CD4-positive, alpha-beta T cell treated with Interleukin-4 for 4 hours (primary cell): ENCODE measurements around the gene EXT2.
A peak's percentile ranks its signal among the peaks of the same experiment; 100 is the strongest.

Experiments used
- DNase-seq: peaks from one replicate; pipeline ENCODE4 v3.0.0-alpha.2; 2020

Gene EXT2

DNA sequence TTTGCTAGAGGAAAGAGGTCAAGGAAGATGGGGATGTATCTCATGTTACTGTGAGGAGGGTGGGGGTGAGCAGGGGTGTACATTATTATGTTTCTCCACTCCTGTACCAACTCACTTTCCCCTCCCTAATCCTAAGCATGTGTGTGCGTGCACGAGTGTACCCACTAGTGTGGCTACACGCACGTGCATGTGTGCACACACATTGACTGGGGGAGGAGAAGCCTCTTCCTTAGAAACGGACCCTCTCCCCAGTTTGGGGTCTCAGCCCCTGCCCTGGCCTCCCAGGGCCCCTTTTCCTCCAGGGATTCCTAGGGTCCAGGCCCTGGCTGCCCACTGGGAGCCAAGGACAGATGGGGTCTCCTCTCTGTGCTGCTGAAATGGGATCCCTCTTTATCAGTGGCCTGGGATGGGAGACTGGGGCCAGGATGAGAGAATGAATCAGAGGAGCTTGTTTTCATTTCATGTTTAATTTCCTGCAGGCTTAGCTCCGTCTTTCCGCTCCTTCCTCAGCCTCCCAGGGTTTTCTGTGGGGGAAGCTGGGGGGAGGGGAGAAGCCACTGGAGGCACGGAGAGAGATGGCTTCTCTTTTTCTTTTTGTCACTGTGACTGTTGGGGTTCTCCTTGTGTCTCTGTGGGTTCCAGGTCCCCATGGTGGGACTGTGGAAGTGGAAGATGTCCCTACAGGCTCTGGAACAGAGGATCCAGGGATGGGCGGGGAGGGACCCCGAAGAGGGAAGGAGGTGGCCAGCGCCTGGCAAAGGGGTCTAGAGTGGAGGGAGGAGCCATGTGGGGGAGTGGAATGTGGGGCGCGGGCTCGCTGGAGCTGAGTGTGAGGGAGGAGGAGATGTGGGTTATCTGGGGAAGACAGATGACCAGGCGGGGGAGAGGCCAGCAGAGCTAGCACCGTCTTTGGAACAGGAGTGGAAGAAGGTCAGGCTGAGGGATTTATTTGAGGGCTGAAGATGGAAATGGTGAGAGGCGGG, 174.2 kb downstream of the EXT2 start:
- no peak for DNase-seq

DNA sequence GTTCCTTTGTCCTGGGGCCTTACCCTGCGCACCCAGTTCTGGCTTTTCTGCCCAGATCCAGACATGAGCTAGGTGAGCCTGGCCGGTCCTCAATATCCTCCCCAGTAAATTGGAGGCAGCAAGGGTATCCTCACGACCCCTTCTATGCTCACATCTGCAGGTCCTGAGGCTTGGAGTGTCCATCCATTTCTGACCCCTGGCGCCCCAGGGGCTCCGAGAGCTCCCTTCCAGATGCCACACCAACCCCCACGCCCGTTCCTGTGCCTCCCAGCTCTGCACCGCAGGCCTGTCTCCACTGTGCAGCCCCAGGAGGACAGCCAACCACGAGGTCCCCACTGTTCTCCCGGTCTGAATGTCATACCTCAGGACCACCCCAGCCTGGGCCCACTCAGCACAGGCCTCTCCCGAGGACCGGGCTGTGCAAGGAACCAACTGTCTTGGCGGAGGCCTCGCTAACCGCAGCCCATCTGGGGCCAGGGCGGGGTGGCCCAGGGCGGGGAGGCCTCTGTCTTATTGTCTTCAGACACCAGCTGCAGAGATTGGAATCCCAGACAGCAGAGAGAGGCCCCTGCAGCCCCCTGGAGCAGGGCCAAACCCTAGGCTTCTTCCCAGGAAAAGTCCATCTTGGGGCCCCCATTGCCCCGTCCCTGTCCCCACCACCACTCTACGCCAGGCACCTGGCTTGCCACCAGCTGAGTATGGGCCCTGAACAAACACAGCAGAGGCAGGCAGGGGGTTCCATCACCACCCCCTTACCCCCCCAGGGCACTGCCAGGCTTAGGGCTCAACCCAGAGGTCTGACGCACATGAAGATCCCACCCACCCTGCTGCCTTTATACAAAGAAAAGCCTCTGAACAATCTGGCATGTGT, 175.2 kb downstream of the EXT2 start:
- no peak for DNase-seq

DNA sequence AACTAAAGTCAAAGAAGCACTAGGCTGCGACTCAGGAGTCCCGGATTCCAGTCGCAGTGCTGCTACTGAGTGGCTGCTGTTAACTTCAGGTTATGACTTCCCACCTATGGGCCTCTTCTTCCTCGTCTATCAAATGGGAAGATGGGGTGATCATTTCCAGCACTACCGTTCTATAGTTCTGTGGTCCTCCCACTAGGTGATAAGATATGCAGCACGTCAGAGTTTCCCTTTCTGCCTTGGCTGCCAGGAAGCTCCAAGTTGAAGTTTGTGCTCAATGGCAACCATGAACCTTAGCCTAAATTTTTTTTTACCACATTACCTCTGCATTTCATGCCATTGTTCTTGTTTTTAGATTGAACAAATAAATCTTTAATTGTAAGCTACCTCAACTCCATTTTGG, 175.8 kb downstream of the EXT2 start:
- no peak for DNase-seq

DNA sequence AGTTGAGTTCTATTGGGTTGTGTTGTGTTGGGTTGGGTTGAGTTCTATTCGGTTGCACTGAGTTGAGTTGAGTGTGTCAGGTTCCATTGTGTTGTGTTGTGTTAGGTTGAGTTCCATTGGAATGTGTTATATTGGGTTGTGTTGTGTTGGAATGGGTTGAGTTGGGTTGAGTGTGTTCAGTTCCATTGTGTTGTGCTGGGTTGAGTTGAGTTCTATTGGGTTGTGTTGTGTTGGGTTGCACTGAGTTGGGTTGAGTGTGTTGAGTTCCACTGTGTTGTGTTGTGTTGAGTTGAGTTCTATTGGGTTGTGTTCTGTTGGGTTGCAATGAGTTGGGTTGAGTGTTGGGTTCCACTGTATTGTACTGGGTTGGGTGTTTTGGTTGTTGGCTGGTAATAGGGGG, 178.9 kb downstream of the EXT2 start:
- DNase-seq = no peak

DNA sequence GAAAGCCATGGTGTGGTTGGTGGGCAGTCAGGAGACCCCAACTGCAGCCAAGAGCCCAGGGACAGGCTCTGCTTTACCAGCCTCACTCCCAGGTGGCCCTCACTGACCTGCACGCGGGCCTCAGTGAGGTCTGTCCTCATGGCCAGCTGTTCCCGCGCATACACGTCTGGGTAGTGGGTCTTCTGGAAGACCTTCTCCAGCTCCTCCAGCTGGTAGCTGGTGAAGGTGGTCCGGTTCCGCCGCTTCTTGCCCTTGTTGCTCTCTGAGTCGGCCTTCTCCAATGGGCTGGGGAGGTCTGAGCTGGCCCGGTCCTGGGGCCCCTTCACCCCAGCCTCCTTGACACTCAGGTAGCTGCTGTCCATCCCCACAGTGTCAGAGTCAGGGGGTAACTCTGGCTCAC, 179.8 kb downstream of the EXT2 start:
- DNase-seq = no peak

DNA sequence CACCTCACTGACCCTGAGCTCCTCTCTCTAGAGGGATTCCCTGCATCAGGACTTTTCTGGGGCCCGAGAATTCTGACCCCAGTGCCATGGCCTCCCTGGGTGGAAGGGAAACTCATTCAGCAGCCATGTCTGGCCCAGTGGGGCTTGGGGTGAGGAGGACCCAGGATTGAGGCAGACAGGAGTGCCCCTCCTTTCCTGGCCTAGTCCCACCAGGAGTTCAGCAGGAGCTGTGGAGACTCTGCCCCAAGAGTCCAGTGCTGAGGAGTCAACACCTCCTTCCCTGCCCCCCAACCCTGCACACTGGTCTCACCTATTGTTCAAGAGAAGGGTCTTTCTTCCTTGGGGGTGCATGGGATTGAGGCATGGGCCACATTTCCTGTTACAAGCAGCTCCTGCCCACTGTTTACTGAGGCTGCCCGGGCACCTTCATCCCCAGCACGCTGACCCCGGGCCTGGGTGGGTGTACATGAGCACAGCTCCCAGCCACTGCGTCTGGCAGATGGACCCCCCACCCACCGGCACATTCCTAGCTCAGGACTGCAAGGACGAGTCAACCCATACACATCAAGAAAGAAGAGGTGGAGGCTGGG, 180.6 kb downstream of the EXT2 start:
- DNase-seq = no peak

DNA sequence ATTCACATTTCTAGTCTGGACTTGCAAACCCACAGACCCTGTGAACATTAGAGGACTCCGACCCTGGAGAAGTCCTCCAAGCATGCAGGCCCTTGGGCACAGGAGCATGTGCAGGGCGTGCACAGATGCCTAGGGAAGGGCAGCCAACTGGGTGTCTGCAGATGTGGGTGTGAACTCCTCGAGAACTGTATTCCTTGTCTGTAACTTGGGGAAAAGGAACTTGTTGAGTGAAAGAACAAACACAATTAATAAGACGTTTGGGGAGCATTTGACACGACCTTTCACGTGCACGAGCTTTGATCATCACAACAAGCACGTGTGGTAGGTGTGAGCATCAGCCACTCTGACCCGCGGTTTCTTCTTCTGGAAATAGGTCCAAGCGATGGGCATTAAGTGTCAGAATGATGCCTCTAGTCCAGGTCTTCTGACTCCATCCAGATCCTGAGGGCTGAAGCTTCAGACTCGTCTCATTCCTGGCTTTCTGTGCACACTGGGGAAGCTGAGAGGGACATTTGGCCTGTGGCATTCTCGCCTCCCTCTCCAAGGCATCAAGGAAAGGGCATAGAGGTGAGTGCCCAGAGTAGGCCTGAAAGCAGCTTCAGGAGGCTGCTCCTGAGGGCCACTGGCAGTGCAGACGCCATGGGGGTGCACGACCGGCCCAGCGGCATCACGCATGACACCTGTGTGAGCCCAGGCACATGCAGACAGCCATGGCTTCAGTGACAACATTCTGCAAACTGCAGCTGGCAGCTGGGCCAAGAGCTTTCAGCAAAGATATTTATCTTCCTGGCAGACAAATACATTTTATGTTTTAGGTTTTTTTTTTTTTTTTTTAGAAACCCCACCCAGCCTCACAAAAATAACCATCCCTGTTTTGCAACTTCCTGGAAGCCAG, 182.0 kb downstream of the EXT2 start:
- DNase-seq = no peak

DNA sequence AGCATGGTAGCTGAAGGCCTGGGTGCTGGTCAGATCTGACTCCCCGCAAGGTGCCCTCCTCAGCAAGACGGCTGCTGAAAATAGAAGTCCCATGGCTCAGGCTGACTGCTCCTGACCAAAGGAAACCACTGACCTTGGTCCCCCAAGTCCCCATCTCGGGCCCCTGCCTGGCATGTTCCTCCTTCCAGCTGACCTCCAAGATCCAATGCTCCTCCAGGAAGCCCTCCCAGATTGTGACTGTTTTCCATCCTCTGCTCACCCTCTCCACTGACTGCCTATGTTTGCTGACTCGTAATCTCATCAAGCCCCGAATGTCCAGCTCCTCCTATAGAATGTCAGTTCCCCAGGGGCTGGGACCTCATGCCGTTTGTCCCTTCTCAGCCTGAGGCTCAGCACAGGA, 184.0 kb downstream of the EXT2 start:
- DNase-seq = no peak

DNA sequence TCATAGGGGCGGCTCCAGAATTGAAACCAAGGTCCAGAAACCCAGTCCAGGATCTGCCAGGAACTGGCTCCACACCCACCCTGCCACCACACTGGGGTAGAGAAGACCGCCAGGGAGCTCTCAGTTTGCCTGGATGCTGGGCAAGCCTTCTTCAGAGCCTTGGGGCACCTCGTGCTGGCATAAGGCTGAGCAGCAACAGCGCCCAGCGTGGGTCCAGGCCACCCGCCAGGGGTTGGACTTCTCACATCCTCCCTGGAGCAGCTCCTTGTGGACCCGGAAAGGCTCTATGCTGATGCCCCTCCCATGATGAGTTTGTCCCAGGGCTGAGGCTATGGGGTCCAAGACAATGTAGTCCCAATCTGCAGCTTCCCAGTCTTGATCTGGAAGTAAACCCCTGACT, 184.8 kb downstream of the EXT2 start:
- no peak for DNase-seq

DNA sequence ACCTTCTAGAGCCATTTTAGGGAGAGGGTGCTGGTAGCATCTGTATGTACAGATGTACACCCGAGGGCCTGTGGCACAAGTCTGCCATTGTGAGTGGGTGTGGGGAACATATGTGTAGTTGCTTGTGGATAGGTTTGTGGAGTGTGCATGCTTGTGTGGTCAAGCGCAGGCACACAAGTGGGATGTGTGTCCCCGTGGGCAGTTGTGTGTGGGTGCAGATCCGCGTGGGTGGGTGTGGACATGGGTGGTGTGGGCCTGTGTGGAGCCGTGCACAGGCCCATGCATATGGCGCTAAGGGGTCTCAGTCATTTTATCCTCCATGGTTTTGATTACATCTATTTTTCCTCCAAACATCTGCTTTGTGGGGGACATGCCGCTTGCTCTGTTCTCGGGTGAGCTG, 185.7 kb downstream of the EXT2 start:
- no peak for DNase-seq

DNA sequence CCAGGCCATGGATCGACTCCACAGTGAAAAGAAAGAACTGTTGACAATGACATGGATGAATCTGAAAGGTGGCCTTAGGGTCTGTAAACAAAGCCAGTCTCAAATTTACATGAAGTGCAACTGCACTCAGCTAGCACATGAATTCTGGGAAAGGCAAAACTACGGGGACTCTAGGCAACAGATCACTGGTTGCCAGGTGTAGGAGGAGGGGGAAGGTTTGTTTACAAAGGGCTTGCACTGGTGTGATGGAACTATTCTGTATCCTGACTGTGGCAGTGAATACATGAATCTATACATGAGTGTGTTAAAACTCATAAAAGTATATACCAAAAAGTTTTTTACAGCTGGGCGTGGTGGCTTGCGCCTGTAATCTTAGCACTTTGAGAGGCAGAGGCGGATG, 187.1 kb downstream of the EXT2 start:
- DNase-seq = no peak

DNA sequence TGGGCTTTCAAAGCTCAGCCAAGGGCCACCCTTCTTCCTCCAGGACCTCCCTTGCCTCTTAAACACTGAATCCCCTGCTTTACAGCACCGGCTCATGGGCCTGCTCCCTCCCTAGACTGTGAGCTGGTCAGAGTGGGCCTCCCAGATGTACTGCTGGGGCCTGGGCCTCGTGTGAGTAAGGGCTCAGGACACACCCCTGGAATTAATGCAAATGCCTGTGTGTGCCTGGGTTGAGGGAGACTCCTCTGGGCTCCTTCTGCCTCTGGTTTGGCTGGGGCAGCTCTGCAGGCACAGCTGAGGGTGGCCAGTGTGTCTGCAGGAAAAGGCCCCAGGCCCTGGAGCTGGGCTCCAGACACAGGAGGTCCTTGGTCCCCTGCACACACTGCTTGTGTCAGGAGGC, 190.3 kb downstream of the EXT2 start:
- DNase-seq = no peak

DNA sequence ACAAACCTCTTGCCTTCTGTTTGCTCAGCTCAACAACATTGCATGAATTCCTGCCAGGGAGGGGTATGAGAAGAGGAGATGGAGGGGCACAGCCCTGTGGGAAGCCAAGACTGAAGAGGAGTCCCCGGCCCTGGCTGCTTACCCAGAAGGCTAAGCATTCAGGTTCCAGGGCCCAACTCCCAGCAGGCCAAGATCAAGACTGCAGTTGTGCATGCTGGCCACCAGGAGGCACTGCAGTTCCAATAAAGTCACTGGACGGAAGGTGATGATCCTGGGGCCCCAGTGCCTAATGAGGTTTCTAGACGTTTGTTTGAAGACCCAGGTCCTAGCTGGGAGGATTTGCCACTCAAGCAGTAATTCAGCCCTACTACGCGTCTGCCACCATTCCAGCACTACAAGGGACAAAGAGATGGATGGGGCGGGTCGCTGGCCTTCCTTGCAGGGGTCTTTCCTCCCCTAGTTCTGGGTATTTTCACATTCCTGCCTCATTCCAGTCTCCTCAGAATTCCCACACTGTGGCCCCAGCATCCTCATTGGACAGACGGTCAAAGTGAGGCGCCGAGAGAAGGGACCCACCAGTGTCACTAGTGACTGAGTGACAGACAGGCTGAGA, 190.9 kb downstream of the EXT2 start:
- DNase-seq = peak; percentile 34

DNA sequence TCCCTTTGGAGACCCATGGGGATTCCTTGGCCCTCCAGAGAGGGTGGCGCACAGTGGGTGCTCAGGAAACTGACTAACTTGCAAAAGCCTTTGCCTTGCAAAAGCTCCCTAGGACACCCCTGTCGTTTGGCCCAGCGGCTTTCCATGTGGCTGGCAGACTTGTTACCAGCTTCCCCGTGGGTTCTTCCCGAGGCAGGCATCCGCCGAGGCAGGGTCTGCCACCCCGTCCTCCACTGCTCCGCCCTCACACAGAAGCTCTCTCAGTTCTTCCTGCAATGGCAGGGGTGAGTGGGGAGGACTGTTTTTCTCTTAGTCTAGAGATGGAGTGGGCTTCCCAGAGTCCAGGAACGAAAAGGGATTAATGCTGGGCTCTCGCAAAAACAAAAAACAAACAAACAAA, 191.4 kb downstream of the EXT2 start:
- no peak for DNase-seq

DNA sequence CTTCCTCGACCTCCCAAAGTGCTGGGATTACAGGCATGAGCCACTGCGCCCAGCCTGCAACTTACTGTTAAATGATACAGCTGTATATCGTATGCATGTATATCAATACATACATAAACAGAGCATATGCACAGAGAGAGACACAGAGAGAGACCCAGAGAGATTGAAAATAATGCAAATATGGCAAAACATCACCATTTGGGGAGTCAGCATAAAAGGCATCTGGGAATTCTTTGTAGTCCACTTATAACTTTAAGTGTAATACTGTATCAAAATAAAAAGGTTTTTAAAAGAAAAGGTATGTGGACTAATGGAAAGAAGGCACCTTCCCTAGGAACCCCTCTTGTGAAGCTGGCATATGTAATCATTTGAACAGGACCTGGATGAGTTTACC, 192.7 kb downstream of the EXT2 start:
- DNase-seq = no peak

DNA sequence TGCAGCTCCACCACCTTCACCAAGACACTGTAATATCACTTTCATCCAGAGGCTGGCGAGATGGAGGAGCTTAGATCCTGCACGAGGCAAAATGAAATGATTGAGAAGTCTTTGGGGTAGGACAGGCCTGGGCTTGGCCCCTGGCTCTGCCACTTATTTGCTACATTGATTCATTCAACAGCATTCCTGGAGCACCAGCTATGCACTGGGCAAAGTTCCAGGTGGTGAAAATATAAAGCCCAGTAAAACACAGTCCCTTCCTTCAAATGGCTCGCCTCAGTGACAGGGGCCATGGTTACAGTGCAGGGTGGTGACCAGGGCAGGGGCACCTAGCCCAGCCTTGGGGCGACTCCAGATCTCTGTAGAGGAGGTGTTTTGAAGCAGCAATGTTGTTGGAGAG, 194.7 kb downstream of the EXT2 start:
- no peak for DNase-seq
